Stimulated activated CD8-positive, alpha-beta memory T cell treated with anti-CD3 and anti-CD28 coated beads, Interleukin-7, amount 100 ng/mL, for 48 hours (primary cell): ENCODE data around the gene PDLIM5.

Experiments
- DNase-seq, 2 donors: peaks; one replicate each; pipeline ENCODE4 v3.0.0-alpha.2; 2020; ENCODE audit warnings: low read depth in 1 of 2; ENCODE audit errors: extremely low read depth in 1 of 2

The PDLIM5 gene

DNA sequence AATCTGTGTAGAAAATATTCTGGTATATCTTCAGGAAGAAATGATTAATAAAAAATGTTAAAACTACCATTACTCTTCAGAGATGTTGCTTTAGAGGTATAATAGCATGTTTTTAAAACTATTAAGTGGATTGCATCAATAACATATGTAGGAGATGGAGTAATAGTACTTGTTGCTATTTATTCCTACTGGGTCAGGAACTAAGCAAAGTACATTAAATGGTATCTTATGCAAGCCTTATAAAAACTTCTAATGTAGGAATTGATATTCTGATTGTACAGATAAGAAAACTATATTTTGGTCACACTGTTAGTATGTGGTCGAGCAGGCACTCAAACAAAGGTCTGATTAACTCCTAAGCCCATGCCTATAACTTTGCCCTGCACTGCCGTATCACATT lies 31.4 kb upstream of the PDLIM5 start:
- DNase-seq = no peak

- no peak for DNase-seq
Measured at GRCh38 chr4:94426783-94427182, 25.0 kb upstream of the PDLIM5 start.

GRCh38 chr4:94428884-94429283 lies 22.9 kb upstream of the PDLIM5 start:
- DNase-seq = no peak

- DNase-seq = no peak
Measured at GRCh38 chr4:94430406-94430805, 21.3 kb upstream of the PDLIM5 start.

- DNase-seq = no peak
Measured at GRCh38 chr4:94431388-94431787, 20.4 kb upstream of the PDLIM5 start.

DNA sequence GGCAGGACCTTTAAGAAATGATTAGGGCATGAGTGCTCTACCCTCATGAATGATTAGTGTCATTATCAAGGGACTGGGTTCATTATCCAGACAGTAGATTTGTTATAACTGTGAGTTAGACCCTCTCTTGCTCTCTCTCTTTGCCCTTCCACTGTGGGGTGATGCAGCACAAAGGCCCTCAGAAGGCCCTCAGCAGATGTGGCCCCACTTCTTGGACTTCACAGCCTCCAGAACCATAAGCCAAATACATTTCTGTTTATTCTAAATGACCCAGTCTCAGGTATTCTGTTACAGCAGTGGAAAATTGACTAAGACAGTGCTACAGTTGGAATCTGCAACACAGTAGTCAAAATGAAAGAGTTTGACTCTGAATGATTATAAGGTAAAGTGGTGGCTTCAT lies 17.2 kb upstream of the PDLIM5 start:
- no peak for DNase-seq

DNA sequence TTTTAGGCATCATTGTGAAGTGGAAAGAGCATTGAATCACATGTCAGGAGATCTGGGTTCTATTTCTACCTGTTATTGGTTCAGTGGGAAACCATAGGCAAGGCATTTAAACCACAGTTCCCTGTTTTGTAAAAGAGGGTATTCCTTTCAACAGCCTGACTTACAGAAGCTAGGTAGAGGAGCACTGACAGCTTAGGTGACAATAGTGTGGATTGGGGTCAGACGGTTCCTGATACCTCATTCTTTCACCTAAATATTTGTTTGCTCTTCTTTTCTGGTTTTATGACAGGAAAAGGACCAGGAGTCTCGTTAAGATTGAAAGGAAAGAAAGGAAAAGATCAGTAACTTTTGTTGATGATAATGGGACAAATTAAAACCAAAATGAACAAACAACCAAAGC lies 15.9 kb upstream of the PDLIM5 start:
- DNase-seq = no peak

DNA sequence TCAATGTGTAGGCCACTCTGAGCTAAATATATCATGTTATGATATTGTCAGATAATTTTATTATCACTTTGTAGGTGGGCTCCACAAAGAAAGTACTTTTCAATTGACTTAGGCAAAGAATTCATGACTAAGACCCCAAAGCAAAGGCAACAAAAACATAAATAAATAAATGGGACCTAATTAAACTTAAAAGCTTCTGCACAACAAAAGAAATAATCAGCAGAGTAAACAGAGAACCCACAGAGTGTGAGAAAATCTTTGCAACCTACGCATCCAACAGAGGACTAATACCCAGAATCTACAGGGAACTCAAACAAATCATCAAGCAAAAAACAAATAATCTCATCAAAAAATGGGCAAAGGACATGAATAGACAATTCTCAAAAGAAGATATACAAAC lies 15.2 kb upstream of the PDLIM5 start:
- DNase-seq = no peak

DNA sequence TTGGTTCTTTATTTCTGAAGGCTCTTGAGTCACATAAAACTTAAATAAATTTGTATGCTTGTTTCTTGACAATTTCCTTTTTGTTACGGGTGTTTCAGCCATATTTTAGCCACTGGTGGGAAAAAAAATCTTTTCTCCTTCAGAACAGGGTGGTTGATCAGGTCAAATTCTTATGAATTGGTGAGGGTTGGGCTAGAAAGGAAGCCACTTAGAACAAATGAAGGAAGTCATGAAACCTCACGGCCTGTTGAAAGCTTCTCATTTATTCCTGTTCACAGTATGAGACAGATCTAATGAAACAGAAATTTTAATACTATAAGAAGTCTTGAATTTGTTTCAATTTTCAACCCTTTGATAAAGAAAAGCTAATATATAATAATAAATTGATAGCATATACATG lies 12.1 kb upstream of the PDLIM5 start:
- DNase-seq = no peak

- DNase-seq = no peak
Measured at GRCh38 chr4:94441838-94442237, 9.9 kb upstream of the PDLIM5 start.

- no peak for DNase-seq
Measured at GRCh38 chr4:94442251-94442650, 9.5 kb upstream of the PDLIM5 start.

- DNase-seq = no peak
Measured at GRCh38 chr4:94446386-94446785, 5.4 kb upstream of the PDLIM5 start.

- DNase-seq = no peak
Measured at GRCh38 chr4:94447754-94448411, 3.9 kb upstream of the PDLIM5 start.

DNA sequence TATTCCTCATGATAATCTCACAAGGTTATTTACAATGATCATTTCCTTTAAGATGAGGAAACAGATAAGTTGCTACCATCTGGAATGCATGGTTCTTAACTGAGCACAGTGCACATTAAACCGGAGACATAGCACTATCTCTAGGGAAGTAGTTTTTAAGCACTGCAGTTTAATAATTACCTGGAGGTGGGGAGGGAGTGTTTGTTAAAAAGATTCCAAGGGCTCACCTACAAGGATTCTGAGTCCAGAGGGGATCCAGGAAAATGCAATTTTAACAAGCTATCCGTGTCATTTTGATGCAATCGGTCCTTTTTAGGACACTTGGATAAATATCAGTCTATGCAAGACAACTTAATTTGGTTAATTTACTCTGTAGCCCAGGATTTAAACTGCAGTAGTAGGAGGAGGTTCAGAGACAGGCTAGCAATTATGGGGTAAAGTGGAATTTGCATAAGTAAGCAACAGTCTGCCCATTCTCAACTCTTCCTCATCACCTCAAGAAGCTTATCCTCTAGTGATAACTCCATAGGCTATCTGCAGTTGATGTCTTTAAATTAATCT lies 2.8 kb upstream of the PDLIM5 start:
- no peak for DNase-seq

GRCh38 chr4:94451051-94451694 lies 569 bp upstream of the PDLIM5 start:
- no peak for DNase-seq

- DNase-seq = no peak
Measured at GRCh38 chr4:94452476-94453371, 982 bp downstream of the PDLIM5 start.

- no peak for DNase-seq
Measured at GRCh38 chr4:94453391-94453963, 1.7 kb downstream of the PDLIM5 start.

DNA sequence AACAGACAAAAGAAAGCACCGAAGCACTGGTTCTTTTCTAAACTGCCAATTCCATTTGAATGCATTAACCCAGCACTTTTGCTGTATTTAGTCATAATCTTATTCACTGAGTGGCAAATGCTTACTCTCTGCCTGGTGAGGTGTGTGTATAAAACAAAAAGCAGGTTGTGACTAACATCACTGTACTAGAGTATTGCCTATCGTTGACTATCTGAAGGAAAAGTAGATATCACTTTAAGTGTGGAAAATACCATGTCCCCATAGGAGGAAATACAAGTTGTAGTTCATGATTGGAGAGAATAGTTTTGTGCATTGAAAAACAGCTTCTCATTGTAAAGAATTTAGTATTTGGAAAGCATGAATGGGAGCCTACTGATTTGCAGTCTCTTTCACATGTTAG lies 2.7 kb downstream of the PDLIM5 start:
- no peak for DNase-seq

GRCh38 chr4:94455081-94455480 lies 3.3 kb downstream of the PDLIM5 start:
- DNase-seq = no peak

- no peak for DNase-seq
Measured at GRCh38 chr4:94457692-94458106, 6.0 kb downstream of the PDLIM5 start.

DNA sequence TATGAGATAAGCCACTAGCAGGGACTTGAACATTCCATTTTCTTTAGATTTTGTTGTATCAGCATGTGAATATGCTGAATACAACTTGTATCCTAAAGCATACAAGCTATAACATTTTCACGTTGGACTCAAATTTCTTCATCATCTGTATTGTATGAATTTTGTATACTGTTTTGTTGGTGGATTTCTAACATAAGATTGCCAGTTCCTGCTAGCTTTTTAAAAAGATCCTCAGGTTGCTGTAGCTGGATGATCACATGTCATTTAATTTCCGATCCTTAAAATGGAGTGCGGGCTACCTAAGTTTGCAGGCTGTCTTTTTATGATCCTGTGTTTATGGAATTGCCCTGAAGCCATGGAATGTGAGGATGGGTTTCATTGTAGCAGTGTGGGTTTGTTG lies 6.9 kb downstream of the PDLIM5 start:
- DNase-seq = no peak
